ENCODE measurements around the gene KCNJ18.
"Not testable (repeated sequence)": the region's sequence is repeated elsewhere in the genome, so short reads cannot be mapped to it uniquely, and the experiment has no call there.

DNA sequence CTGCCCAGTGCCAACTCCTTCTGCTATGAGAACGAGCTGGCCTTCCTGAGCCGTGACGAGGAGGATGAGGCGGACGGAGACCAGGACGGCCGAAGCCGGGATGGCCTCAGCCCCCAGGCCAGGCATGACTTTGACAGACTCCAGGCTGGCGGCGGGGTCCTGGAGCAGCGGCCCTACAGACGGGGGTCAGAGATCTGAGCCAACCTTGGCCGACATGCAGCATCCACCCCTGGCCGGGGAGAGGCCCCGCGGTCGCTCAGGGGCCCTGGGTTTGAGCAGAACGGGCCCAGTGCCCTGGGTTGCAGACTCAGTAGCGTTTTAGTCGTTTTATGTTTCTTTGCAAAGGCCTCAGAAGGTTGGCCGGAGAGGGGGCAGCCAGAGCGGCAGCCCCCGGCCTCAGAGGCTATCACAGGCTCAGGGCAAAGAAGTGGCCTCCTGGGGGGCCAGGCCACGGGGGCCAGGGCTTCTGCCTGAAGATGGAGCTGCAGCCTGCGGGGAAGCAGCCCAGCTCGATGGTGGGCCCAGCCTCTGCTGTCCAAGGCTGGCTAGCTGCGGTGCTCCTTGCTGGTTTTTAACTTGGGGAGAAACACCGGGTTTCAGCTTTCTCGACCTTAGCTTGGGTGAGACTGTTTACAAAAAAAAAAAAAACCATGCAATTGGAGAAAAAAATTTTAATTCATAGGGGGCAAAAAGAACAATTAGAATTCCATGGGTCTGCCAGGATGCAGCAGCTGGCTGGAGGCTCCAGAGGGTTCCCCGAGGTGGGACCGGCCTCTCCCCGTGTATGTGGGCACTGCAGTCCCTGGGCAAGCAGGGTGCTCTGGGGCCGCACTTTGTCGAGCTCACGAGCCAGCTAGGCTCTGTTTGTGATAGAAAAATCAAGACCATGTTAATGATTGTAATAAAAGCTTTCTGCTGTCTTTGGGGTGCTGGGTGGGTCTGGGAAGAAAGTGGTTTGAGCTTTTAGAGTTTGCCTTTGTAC, 11.9 kb downstream of the KCNJ18 start:
- TF ChIP-seq, protein P1, sequence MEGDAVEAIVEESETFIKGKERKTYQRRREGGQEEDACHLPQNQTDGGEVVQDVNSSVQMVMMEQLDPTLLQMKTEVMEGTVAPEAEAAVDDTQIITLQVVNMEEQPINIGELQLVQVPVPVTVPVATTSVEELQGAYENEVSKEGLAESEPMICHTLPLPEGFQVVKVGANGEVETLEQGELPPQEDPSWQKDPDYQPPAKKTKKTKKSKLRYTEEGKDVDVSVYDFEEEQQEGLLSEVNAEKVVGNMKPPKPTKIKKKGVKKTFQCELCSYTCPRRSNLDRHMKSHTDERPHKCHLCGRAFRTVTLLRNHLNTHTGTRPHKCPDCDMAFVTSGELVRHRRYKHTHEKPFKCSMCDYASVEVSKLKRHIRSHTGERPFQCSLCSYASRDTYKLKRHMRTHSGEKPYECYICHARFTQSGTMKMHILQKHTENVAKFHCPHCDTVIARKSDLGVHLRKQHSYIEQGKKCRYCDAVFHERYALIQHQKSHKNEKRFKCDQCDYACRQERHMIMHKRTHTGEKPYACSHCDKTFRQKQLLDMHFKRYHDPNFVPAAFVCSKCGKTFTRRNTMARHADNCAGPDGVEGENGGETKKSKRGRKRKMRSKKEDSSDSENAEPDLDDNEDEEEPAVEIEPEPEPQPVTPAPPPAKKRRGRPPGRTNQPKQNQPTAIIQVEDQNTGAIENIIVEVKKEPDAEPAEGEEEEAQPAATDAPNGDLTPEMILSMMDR (conservative IDR thresholded peaks at IDR 0.05; ENCODE audit: low read depth, low read length): not testable (repeated sequence)
- not testable (repeated sequence) for TF ChIP-seq EZH2 (IDR thresholded peaks at IDR 0.05; ENCODE audit: low read length, unreplicated experiment); EZH2phosphoT487 (IDR thresholded peaks at IDR 0.05; ENCODE audit: borderline replicate concordance, low read length)
